Gastrocnemius medialis (tissue), 4 donors: ENCODE data around the gene C1QTNF3. TPM values are rescaled to one million over a fixed set of nuclear protein-coding genes. Genes with fewer than 3 reads are reported as not detected.
"Not testable (repeated sequence)": the region's sequence is repeated elsewhere in the genome, so short reads cannot be mapped to it uniquely, and the experiment has no call there.

Experiments
- ATAC-seq, 2 donors: fragments of 150-250 bp; one replicate each; pipeline ENCODE4 v1.9.1; 2016
- DNase-seq, 2 donors: peaks; one replicate each; pipeline ENCODE4 v3.0.0-alpha.2; 2019
- H3K27ac ChIP-seq, 4 donors: fragments of 200-600 bp; sonication (generic); 1 replicate in 1 of 4; 2 replicates in 3 of 4; pipeline ENCODE4 v1.5.1; 2016 to 2018; ENCODE audit warnings: mild to moderate bottlenecking in 2 of 4, moderate library complexity in 1 of 4
- H3K27me3 ChIP-seq, 3 donors: fragments of 200-600 bp; sonication (generic) in 2 of 3; 1 replicate in 1 of 3; 2 replicates in 2 of 3; pipeline versions ENCODE4 v1.5.1 to v1.6.0; 2016 to 2019; ENCODE audit warnings: mild to moderate bottlenecking in 1 of 3, moderate library complexity in 1 of 3
- H3K36me3 ChIP-seq, 2 donors: fragments of 200-600 bp; sonication (generic) in 1 of 2; one replicate each; pipeline ENCODE4 v1.5.1; 2017 to 2018
- H3K4me1 ChIP-seq, 2 donors: fragments of 200-600 bp; sonication (generic) in 1 of 2; one replicate each; pipeline ENCODE4 v1.5.1; 2016 to 2017; ENCODE audit warnings: mild to moderate bottlenecking in 2 of 2
- H3K4me3 ChIP-seq, 4 donors: fragments of 200-600 bp; sonication (generic) in 3 of 4; 1 replicate in 1 of 4; 2 replicates in 3 of 4; pipeline ENCODE4 v1.5.1; 2016 to 2019; ENCODE audit warnings: mild to moderate bottlenecking in 2 of 4
- H3K9me3 ChIP-seq, 3 donors: fragments of 200-600 bp; sonication (generic) in 2 of 3; 1 replicate in 1 of 3; 2 replicates in 2 of 3; pipeline ENCODE4 v1.5.1; 2016 to 2019
- POLR2A ChIP-seq, 2 donors: fragments of 450-650 bp; IDR thresholded peaks; one replicate each; pipeline ENCODE4 v1.6.1; 2017; ENCODE audit warnings: antibody characterized with exemption in 2 of 2, mild to moderate bottlenecking in 2 of 2, moderate library complexity in 2 of 2
- in situ Hi-C, 4 donors: fragments of 200-750 bp; cut with MboI; loops; one replicate each; pipeline versions ENCODE4 v1.15.0 to v1.8.0; 2017; ENCODE audit warnings: low sequenced_read_pairs in 4 of 4
- intact Hi-C: fragments of 100-400 bp; cut with DNase I; formaldehyde crosslinking; loops from one replicate; pipeline ENCODE4 v1.15.1; 2023; ENCODE audit warnings: low total_unique reads
- total RNA-seq, 4 donors: library from RNA; depleted of rRNA; stranded (reverse); fragments of >200 nt; gene quantifications; one replicate each; pipeline versions ENCODE4 v1.1.0 to v1.2.3, GENCODE V29; 2016
- TF ChIP-seq, protein P1 (sequence below), 5 experiments: fragments of 450-650 bp in 3 of 5; fragments of 200-600 bp in 2 of 5; sonication (generic) in 2 of 5; IDR thresholded peaks in 4 of 5; conservative IDR thresholded peaks in 1 of 5; 1 replicate in 4 of 5; 2 replicates in 1 of 5; pipeline ENCODE4 v1.5.1; 2016 to 2019; ENCODE audit warnings: antibody characterized with exemption in 5 of 5, mild to moderate bottlenecking in 3 of 5, moderate library complexity in 3 of 5

C1QTNF3 gene
- total RNA-seq, 4 donors from 2014 or later: 0.33 to 1.00 TPM; not detected in 2

DNA sequence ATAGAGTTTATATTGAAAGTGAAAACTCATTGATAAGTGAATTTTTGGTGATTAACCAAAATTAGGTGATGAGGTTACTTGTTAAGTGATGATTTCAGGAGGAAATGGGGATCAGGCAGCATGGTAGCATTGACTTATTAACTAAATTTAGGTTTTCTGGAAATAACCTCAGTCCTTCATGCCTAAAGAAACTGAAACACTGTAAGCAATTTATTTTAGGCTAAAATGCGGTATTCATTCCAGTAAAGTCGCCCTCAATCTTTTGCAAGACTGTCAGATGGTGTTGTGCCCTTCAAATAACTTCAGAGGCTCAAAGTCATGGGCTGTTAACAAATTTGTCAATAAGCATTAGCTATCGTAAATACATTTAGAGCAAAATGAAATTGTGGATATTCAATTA is 27.6 kb upstream of the C1QTNF3 start:
- H3K27ac ChIP-seq, H3K27me3 ChIP-seq, H3K36me3 ChIP-seq, ATAC-seq, intact Hi-C loops, H3K4me1 ChIP-seq, in situ Hi-C loops, H3K4me3 ChIP-seq, H3K9me3 ChIP-seq, DNase-seq: not testable (repeated sequence)

DNA sequence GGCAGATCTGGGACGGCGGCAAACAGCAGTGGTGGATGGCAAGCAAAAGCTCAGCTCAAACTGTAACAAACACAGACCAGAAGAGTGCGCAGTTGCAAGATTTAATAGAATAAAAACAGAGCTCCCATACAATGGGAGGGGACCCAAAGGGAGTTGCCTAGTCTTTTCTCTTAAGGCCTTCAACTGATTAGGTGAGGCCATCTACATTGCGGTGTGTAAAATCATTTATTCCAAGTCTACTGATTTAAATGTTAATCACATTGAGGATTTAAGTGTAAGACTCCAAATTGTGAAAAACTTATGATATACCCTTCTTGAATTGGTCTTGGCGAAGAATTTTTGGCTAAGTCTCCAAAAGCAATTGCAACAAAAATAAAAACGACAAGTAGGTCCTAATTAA is 21.6 kb upstream of the C1QTNF3 start:
- H3K27me3 ChIP-seq: no peaks in the 10 kb centered on the region
- H3K27ac ChIP-seq: no peak overlapping the region
- no peak for TF ChIP-seq POLR2A (IDR thresholded peaks at IDR 0.05)
- TF ChIP-seq, protein P1, sequence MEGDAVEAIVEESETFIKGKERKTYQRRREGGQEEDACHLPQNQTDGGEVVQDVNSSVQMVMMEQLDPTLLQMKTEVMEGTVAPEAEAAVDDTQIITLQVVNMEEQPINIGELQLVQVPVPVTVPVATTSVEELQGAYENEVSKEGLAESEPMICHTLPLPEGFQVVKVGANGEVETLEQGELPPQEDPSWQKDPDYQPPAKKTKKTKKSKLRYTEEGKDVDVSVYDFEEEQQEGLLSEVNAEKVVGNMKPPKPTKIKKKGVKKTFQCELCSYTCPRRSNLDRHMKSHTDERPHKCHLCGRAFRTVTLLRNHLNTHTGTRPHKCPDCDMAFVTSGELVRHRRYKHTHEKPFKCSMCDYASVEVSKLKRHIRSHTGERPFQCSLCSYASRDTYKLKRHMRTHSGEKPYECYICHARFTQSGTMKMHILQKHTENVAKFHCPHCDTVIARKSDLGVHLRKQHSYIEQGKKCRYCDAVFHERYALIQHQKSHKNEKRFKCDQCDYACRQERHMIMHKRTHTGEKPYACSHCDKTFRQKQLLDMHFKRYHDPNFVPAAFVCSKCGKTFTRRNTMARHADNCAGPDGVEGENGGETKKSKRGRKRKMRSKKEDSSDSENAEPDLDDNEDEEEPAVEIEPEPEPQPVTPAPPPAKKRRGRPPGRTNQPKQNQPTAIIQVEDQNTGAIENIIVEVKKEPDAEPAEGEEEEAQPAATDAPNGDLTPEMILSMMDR (IDR thresholded peaks at IDR 0.05 in 4 of 5, conservative IDR thresholded peaks at IDR 0.05 in 1 of 5): no peak
- intact Hi-C loops: no loop called here
- H3K9me3 ChIP-seq: no peaks in the 10 kb centered on the region
- no peaks in the 10 kb centered on the region for H3K4me1 ChIP-seq
- no peaks in the 10 kb centered on the region for H3K36me3 ChIP-seq
- H3K4me3 ChIP-seq: no peak overlapping the region
- DNase-seq: no peak
- in situ Hi-C loops: no loop called here
- ATAC-seq: no peak

DNA sequence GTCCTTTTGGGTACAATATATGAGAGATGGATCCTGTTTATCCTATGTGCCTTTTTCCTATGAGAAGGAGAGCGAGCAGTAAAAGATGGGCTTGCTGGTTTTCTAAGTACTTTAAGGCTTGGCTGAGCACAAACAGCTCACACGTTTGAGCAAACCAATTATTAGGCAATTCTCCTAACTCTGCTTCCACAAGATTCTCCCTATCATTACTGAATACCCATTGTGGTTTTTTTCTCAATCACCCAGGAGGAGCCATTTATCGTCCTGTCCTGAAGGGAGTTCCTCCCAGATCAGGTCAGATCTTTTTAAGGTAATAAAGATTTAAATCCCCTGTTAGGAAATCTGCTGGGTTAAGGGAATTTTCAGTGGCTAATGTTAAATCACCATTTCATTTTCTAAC is 19.4 kb upstream of the C1QTNF3 start:
- no peak overlapping the region for H3K4me3 ChIP-seq
- H3K9me3 ChIP-seq: no peaks in the 10 kb centered on the region
- TF ChIP-seq POLR2A (IDR thresholded peaks at IDR 0.05): no peak
- TF ChIP-seq, protein P1 (IDR thresholded peaks at IDR 0.05 in 4 of 5, conservative IDR thresholded peaks at IDR 0.05 in 1 of 5): no peak
- ATAC-seq (no peak), DNase-seq (no peak)
- intact Hi-C loops (no loop called here), in situ Hi-C loops (no loop called here)
- no peaks in the 10 kb centered on the region for H3K27me3 ChIP-seq
- H3K36me3 ChIP-seq: no peaks in the 10 kb centered on the region
- no peaks in the 10 kb centered on the region for H3K4me1 ChIP-seq
- H3K27ac ChIP-seq: no peak overlapping the region

- Histone ChIP-seq H3K36me3 (no peaks in the 10 kb centered on the region), H3K27ac (no peak overlapping the region), H3K4me3 (no peak overlapping the region), H3K27me3 (no peaks in the 10 kb centered on the region), H3K4me1 (no peaks in the 10 kb centered on the region), H3K9me3 (no peaks in the 10 kb centered on the region)
- DNase-seq (no peak), ATAC-seq (no peak)
- intact Hi-C loops (no loop called here), in situ Hi-C loops (no loop called here)
- TF ChIP-seq, protein P1 (IDR thresholded peaks at IDR 0.05 in 4 of 5, conservative IDR thresholded peaks at IDR 0.05 in 1 of 5): no peak
- TF ChIP-seq POLR2A (IDR thresholded peaks at IDR 0.05): no peak
Observed at GRCh38 chr5:34061993-34062392, 19.0 kb upstream of the C1QTNF3 start.

DNA sequence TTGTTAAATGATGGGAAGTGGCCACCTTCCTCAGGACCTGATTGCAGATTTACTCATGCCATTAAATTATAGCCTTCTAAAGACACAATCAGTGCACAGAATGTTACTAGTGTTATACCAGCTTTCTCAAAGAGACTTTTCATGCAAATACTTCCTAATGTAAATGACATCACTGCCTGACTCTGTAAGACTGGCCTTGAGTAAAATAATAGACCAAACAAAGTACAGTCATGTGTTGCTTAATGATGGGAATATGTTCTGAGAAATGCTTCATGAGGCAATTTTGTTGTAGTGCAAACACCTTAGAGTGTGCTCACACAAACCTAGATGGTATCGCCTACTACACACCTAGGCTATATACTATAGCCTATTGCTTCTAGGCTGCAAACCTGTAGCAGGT is 17.0 kb upstream of the C1QTNF3 start:
- no peaks in the 10 kb centered on the region for H3K4me1 ChIP-seq
- intact Hi-C loops: no loop called here
- ATAC-seq (no peak), DNase-seq (no peak)
- TF ChIP-seq, protein P1 (IDR thresholded peaks at IDR 0.05 in 4 of 5, conservative IDR thresholded peaks at IDR 0.05 in 1 of 5): no peak
- TF ChIP-seq POLR2A (IDR thresholded peaks at IDR 0.05): no peak
- in situ Hi-C loops: no loop called here
- no peaks in the 10 kb centered on the region for H3K9me3 ChIP-seq
- no peak overlapping the region for H3K27ac ChIP-seq
- H3K36me3 ChIP-seq: no peaks in the 10 kb centered on the region
- no peaks in the 10 kb centered on the region for H3K27me3 ChIP-seq
- no peak overlapping the region for H3K4me3 ChIP-seq
